Activated T-cell treated with anti-CD3 and anti-CD28 coated beads, Interleukin-2, amount 50 U/mL, for 1 hour (primary cell): ENCODE data around the gene SLC16A12.
"Not testable (repeated sequence)": the region's sequence is repeated elsewhere in the genome, so short reads cannot be mapped to it uniquely, and the experiment has no call there.

Experiments
- DNase-seq: peaks from one replicate; pipeline ENCODE4 v3.0.0-alpha.2; 2020

The SLC16A12 gene

DNA sequence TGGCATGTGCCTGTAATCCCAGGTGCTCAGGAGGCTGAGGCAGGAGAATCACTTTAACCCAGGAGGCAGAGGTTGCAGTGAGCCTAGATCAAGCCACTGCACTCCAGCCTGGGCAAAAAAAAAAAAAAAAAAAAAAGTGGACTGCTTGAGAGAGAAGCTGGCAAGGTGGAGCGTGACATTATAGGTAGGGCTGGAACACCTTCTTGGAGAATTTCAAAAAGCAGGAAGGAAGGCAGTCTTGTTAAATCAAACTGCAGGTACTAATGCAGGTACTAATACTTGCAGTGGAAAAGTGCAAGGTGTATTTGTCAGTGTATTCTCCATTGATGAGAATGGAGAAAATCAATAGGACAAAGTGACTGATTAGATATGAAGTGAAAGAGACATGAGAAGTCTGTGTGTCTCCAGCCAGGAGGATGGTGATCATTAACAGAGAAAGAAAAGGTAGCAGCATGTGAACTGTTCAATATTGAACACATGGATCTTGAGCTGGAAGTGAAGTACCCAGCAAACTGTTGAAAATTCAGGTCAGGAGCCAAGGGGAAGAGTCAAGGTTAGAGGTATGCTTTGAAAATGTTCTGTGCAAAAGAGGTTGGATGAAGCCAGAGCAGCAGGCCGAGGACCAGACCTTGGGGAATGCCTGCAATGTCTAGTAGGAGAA lies 12.6 kb upstream of the SLC16A12 start:
- DNase-seq: no peak

DNA sequence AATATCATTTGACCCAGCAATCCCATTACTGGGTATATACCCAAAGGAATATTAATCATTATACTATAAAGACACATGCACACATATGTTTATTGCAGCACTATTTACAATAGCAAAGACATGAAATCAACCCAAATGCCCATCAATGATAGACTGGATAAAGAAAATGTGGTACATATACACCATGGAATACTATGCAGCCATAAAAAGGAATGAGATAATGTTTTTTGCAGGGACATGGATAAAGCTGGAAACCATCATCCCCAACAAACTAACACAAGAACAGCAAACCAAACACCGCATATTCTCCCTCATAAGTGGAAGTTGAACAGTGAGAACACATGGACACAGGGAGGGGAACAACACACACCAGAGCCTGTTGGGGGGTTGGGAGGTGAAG lies 11.3 kb upstream of the SLC16A12 start:
- not testable (repeated sequence) for DNase-seq

DNA sequence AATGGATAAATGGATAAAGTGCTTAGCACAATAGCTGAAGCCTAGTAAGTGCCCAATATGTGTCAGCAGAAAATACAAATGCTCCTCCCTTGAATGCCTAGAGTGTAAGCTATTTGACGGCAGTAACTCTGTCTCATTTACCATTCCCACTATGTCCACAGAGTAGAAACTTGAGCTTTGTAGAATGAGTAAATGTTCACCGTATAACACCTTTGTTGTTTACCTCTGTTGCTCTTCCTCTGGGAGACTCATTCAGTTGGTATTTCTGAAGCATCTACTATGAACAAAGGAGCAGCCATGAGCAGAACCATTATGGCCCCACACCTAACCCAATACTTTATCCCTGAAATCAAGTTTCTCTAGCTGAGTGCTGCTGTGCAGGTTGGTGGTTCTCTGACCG lies 8.4 kb upstream of the SLC16A12 start:
- no peak for DNase-seq

DNA sequence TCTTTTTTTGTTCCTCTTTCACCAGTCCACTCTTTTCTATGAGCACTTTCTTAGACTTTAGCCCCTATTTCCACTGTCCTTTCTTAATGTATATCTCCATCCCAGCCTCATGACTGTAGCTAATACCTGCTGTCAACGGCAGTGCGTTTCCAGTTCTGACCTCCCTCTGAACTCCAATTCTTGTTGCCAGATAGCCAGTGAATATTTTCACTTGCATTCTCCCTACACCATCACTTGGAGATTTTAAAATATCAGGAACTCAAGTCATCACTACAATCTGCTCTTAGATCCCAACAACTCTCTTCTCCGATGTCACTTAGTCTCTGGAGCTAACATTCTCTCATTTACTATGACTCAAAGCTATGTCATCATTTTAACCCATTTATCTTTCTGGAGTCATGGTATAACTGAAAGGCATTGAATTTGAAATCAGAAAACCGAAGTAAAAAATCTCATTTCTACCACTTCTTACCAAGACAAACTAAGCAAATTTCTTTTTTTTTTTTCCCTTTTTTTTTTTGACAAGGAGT lies 5.1 kb upstream of the SLC16A12 start:
- no peak for DNase-seq

DNA sequence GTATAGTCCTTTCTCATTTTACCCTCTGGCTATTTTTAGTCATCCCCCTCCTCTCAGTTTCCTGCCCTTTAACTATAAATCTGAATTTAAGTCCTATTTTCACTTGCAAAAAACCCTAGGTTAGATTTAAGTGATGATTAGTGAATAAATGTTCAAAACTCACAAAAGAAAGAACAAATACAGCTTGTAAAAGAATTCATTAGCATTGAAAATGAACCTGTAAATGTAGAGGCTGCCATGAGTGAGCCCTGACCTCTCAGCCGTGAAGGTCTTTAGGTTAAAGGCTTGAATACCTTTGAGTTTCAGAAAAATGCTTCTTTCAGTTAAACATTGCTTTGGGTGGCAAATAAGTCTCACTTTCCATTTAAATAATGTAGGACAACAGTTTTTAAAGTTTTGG lies 2.0 kb upstream of the SLC16A12 start:
- DNase-seq: no peak

DNA sequence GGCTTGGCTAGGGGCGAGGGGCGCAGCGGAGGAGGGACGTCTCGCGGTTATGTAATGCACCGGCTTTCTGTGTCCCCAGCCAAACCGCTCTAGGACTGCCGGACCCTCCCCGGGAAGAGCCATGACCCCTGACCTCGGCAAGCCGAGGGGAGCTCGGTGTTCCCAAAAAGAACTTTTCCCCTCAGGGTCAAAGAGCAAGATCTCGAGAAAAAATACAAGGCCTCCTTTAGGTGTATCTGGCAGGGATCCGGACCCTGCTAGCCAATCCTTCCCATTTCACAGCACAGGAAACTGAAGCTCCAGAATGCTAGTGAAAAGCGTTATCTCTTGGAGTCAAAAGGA lies 590 bp upstream of the SLC16A12 start:
- no peak for DNase-seq

DNA sequence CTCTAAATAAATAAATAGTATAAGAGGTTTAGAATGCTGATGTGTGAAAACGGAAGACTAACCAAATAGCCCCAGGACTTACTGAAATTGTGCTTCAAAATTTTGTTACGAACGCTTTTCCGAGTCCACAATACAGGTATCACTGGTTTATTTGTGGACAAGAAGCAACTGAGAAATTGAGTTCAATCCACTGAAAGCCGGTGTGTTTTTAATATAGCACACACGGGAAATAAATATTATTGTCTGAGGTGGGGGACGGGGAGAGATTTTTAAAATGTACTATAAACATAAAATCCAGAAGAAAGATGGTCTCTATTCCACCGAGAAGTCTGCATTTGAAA lies 598 bp downstream of the SLC16A12 start:
- no peak for DNase-seq

DNA sequence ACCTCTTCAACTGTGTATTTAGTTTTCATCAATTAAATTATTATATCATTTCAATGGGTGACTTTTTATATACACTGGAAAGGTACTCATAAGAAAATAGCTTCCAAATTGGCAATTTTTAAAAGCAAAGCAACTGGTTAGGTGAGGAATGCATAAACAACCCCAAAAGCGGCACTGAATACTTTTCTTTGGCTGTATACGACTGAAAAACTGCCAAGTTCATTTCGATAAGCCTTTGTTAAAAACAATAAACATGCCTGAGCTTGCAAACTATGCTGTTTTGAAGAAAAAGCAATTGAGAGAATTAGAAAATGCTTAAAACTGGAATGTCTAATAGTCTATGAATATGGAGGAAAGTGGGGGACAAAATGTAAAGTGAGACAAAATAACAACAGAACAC lies 2.9 kb downstream of the SLC16A12 start:
- DNase-seq: no peak

DNA sequence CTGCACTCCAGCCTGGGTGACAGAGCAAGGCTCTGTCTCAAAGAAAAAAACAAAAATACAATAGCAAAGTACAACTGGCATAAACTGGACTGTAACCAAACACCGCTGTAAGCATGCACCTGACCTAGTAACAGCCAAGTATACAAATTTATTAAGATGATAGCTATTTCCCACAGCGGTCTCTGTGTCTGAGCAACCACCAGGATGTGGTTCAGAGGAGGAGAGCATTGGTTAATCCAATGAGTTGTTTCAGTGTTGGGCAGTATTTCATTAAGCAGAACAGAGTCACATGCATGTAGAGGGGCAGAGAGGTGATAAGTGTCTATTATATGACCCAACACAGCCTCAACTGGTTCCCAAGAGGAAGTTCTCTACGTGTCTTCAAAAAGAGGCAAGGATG lies 4.0 kb downstream of the SLC16A12 start:
- no peak for DNase-seq

DNA sequence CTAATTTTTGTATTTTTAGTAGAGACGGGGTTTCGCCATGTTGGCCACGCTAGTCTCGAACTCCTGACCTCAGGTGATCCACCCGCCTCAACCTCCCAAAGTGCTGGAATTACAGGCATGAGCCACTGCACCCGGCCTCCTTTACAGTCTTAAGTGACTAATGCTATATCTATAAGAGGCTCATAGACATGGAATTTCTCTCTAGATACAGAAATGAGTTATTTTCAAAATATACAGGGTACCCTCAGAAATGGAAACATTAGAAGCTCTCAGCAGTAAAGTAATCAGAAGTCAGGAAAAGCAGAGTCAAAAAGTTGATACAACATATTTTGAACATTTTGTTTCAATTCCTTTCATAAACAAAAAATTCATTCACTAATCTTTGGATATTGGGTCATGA lies 5.7 kb downstream of the SLC16A12 start:
- not testable (repeated sequence) for DNase-seq

DNA sequence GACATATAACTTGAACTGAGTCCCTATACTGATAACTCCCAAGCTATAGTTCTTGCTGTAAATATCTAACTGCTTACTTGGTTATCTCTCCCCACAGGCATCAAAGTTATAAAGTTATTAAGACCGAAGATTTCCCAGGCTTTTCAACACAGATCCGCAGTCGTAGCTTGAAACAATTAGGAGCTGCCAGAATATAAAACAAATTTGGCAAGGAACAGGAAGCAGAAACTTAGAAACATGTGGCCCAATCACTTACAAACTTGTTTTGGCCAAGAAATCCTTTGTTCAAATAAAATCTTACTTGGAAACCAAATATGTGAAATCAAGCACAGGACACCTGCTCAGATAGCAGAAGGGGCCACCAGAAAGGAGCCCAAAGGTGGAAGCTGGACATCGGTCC lies 9.0 kb downstream of the SLC16A12 start:
- no peak for DNase-seq

DNA sequence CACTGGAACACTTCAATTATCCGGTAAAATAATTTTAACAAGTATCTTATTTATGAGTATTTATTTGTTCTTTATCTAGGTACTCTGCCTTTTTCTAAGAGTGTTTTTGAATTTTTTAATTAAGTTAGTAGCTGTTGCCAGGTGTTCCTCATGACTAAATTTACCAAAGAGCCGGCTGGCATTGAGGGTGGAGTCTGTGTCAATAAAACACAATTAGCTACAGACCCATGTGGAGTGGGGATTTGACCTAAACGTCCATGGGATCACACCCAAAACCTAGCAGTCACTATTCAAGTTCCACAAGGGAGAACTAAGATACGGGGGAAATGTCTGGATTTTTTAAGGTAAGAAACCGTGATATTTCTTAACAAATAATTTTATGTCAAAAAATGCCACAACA lies 9.8 kb downstream of the SLC16A12 start:
- DNase-seq: no peak

DNA sequence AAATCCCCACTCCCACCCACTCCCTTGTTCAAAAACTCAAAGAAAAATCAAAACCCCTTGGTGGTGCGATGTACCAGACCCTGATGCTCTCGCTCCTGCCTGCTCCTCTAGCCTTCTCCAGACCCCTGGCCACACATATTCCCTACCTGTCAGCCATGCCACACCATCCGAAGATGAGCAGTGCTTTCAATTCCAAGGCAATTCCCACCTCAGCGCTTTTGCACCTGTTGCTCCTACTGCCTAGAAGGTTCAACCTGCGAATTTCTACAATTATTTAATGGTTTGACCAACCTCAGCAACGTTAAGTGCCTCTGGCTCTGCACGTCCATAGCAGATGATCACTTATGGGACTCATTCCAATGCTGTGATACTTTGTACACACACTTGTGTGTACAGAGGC lies 11.1 kb downstream of the SLC16A12 start:
- no peak for DNase-seq

DNA sequence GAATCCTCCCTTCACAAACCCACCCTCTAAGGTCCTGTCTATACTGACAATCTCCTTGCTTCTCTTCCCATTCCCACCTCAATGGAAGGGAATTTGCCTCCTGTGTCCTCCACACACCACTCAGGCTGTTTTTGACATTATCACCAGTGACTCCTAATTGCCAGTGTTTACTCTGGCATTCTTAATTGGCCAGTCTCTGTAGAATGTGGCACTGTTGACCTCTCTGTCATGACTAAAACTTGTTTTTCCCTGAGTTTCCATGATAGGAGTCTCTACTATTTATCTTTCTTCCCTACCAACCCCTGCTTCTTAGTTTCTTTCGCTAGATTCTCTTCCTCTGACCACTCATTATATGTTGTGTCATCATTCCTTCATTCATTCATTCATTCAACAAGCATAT lies 12.1 kb downstream of the SLC16A12 start:
- DNase-seq: no peak

DNA sequence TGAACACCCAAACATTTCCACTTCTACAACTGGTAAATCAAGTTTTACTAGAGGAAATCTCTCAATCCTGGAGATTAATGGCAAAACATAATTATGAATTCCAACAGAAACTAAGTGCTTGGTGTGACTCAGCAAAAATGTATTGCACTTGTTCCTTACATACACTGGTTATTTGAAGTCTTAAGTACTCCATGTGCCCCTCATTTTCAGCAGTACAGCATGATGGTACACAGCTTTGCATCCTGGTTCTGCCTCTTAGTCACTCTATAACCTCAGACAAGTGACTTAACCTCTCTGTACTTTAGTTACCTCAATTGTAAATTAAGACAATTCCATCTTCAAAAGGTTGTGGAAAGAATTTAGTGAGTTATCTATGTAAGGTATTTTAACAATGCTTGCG lies 12.9 kb downstream of the SLC16A12 start:
- DNase-seq: no peak

DNA sequence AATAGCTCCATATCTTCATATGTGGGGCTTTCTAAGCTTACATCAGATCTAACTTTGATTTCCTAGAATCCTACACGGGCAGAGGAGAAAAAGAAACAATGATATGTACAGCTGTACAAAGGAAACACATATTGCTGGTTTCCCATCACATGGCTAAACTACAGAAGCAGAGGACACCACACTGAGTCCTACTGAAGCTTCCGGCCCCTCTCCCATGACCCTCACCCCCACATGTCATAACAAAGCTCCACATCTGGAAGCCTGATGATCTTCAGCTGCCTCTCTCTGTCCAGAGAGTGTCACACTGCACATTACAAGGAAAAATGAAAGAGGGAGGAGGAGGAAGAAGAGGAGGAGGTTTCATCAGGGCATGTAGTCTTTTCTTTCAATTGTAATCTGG lies 14.0 kb downstream of the SLC16A12 start:
- DNase-seq: no peak

DNA sequence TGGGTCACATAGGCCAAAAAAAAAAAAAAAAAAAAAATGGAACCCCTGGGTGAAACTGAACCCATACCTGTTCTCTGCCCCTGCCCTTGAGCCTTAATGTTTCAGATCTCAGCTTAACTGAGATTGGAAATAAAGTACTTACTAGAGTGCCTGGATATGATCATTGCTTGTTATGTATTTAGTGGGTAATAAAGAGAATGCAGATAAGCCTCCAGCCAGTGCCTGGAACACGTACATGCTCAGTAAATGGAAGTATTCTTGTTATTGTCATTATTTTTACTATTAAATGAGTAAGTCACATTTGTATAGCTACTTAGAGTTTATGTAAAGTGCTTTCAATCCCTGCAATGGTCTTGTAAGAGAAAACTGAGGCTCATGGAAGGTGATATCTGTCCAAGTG lies 14.7 kb downstream of the SLC16A12 start:
- no peak for DNase-seq

DNA sequence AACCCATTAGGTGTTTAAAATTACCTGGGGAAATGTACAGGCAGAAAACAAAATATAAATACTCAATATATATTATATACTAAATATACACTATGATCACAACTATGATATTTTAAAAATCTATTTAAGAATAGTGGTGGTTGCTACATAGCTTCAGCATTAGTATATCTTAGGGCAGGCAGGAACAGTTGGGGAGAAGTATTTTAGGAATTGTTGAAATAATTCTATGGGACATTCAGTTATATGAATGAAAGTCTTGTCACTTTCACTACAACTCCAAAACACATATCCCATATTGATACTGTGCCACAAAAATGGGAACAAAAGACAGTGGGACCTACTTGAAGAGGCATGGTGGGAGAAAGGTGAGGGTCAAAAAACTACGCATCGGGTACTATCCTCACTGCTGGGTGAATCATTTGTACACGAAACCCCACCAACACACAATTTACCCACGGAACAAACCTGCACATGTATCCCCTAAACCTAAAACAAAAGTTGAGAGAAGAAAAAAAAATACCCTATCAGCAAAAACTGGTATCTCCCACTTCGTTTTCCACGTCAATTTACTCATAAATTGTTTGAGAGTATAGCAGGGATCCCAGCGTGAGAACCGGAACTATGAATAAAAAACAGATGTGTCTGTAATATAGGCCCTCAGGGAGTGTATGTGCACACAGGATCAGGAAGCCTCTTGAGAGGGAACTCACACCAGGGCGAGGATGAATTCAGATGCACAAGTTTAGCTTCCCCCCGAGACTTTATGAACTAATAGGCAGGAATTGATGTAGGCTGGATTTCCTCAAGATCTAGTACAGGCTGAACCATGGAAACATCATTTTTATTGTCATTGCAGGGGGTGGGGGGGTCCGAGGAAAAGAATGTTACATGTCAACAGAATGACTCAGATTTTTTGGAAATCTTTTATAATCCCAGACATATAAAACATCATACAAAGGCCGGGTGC lies 16.2 kb downstream of the SLC16A12 start:
- DNase-seq: no peak

DNA sequence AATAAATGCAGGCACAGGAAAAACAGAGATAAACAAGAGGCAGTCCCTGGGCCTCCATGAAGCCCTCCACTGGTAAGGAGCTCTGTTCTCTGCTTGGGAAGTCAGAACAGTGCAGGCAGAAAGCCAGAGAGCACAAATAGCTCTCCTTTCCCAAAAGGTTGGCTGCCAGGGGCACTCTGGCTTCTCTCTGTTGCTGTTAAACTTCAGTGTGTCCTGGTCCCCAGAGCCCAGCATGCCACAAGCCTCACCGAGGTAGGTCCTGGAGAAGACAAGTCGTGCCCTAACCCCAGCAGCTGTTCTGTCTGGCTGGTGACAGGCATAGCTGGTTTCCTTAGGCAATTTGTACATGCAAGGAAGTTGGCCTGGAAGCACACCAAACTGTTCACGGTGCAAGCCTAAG lies 17.3 kb downstream of the SLC16A12 start:
- DNase-seq: no peak

DNA sequence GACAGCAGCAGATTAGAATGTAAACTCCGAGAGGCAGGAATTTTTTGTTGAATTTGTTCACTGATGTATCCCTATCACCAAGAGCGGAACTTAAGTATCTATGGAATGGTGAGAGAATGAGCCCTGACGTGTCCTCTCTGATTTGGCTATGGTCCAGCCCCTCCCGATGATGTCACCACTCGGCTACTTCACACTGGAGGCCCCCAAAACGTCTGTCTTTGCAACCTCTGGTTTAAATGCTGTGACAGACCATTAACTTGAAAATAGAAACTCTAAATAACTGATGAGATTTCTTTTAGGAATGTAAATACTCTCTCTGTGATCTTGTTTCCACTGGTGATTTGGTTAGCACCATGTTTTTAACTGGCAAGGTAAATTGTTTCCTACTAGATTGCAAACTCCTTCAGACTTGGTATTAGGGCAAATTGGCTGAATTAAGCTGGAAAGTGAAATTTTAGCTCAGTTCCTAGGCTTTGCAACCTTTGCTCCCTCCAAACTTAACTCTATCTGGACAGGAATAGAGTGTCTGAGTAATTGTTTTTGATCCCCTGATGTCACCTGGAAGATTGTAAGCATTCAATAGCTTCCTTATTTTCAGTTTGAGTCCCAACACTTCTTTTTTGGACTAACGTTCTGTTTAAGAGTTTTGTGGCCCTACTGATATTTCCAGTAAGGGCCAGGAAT lies 19.1 kb downstream of the SLC16A12 start:
- no peak for DNase-seq

DNA sequence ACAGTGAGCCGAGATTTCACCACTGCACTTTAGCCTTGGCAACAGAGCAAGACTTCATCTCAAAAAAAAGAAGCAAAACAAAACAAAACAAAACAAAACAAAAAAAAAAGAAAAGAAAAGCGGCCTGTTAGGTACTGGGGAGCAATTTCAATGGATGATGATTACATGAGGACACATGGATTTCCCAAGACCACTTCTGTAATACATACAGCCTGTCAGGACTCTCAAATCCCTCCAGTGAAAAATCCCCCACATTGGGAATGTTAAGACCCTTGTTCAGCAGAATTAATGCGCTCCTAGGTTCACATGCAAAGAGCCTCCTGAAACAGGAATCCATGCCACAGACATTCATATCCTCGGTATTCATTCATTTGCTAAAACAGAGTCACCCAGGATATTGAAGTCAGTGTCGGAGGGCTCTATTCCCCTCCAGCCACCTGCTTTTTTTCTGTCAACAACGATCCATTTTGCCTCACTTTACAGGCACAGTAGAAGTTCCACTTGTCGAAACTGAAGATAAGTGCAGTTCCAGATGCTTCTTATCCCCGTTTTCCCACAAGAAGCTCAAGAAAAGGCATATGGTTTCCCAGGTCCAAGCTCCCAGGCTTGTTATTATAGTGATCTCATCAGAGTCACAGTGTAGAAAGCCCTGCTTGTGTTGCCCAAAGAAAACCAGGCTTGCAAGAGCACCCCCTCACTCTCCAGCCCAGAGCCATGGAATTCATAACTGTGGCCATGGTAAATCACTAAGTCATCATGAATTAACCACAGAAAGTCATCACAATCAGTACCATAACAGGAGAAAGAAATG lies 20.2 kb downstream of the SLC16A12 start:
- no peak for DNase-seq

DNA sequence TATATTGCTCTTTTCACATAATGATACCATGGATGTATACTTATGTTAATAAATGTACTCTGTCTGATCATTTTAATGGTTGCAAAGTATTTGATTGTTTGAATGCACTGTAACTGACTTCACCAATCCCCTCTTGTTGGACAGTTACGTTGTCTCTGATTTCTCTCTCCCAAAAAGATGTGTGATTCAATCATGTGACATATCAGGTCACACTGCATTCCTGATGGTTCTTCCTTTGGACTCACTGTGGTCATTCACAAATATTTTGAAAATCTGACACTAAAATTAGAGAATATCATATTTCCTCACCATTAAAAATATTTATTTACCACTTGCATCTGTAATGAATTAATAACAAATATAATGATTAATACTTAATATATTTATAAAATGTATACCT lies 22.2 kb downstream of the SLC16A12 start:
- DNase-seq: no peak
